Endothelial cell (in vitro differentiated cells): ENCODE results near the gene MED12L. TPM values are rescaled to one million over a fixed set of nuclear protein-coding genes. Genes with fewer than 3 reads are reported as not detected.

Experiments
- DNase-seq: peaks from one replicate; pipeline ENCODE4 v3.0.0; 2021; ENCODE audit warnings: low spot score
- H3K27ac Mint-ChIP-seq: one replicate; pipeline ENCODE4 v1.8.0; 2021; ENCODE audit warnings: mixed read lengths, inconsistent platforms; ENCODE audit not compliant: unreplicated experiment
- H3K27me3 Mint-ChIP-seq: one replicate; pipeline ENCODE4 v1.8.0; 2021; ENCODE audit warnings: mild to moderate bottlenecking, moderate library complexity, mixed read lengths, inconsistent platforms; ENCODE audit not compliant: unreplicated experiment
- H3K36me3 Mint-ChIP-seq: one replicate; pipeline ENCODE4 v1.8.0; 2021; ENCODE audit warnings: mild to moderate bottlenecking, low read depth, mixed read lengths, inconsistent platforms; ENCODE audit not compliant: unreplicated experiment
- H3K4me1 Mint-ChIP-seq: one replicate; pipeline ENCODE4 v1.8.0; 2021; ENCODE audit warnings: mild to moderate bottlenecking, mixed read lengths, inconsistent platforms; ENCODE audit not compliant: unreplicated experiment
- H3K4me3 Mint-ChIP-seq: one replicate; pipeline ENCODE4 v1.8.0; 2021; ENCODE audit warnings: mild to moderate bottlenecking, mixed read lengths, inconsistent platforms; ENCODE audit not compliant: unreplicated experiment
- H3K9me3 Mint-ChIP-seq: one replicate; pipeline ENCODE4 v1.8.0; 2021; ENCODE audit warnings: mixed read lengths, inconsistent platforms; ENCODE audit not compliant: unreplicated experiment
- total RNA-seq: library from RNA; stranded (reverse); fragmentation: NEBNext Ultra II Directional; extraction: Animal tissue kit (Norgen Biotek cat#: 25700); gene quantifications from one replicate; pipeline ENCODE4 v1.2.1, GENCODE V29; 2021; ENCODE audit not compliant: unreplicated experiment
- TF ChIP-seq, protein P1 (sequence below): fragments of 200-600 bp; sonication (generic); IDR thresholded peaks from one replicate; pipeline ENCODE4 v1.5.0; 2021; ENCODE audit warnings: antibody characterized with exemption; ENCODE audit not compliant: unreplicated experiment

MED12L gene
- total RNA-seq, 1 donor from 2014 or later = 4.4 TPM

DNA sequence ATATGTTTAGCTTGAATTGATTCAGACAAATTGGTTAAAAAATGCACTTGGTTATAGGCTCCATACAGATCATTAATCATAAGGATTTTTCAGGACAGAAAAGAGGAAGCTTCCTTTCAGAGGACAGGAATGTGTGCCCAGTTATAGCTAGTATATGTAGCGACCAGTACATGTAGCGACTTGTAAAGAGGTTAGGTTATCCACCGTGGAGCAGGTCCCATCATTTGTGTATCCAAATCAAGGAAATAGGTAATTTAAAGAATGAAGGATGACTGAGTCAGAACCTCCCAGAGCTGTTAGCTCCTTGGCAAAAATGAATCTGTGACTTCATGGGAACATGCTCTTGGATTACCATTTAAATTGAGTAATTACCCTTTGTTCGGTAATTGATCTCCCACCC, 314.9 kb downstream of the MED12L start:
- no peak for DNase-seq
- H3K27me3 Mint-ChIP-seq = no peaks in the 10 kb centered on the region
- no peaks in the 10 kb centered on the region for H3K4me1 Mint-ChIP-seq
- no peaks in the 10 kb centered on the region for H3K9me3 Mint-ChIP-seq
- H3K27ac Mint-ChIP-seq = no peak overlapping the region
- H3K36me3 Mint-ChIP-seq = no peaks in the 10 kb centered on the region
- H3K4me3 Mint-ChIP-seq = no peak overlapping the region
- TF ChIP-seq, protein P1, sequence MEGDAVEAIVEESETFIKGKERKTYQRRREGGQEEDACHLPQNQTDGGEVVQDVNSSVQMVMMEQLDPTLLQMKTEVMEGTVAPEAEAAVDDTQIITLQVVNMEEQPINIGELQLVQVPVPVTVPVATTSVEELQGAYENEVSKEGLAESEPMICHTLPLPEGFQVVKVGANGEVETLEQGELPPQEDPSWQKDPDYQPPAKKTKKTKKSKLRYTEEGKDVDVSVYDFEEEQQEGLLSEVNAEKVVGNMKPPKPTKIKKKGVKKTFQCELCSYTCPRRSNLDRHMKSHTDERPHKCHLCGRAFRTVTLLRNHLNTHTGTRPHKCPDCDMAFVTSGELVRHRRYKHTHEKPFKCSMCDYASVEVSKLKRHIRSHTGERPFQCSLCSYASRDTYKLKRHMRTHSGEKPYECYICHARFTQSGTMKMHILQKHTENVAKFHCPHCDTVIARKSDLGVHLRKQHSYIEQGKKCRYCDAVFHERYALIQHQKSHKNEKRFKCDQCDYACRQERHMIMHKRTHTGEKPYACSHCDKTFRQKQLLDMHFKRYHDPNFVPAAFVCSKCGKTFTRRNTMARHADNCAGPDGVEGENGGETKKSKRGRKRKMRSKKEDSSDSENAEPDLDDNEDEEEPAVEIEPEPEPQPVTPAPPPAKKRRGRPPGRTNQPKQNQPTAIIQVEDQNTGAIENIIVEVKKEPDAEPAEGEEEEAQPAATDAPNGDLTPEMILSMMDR = no peak

DNA sequence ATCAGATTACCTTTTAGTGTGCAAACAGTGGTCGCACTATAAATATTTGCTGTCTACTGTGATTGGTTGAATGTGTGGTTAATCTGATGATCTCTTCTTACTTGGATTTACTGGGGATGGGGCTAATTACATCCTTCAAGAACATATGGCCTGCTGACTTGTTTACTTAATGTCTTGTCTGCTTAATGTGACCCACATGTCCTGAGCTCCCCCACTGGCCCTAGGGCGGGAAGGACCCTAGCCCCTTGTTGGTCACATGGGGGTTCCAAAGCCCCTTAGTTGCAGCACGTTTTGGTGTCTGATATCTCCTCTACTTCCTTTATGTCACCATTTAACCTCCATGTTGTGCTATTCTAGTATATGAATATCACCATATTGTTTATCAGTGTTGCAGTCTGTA, 316.9 kb downstream of the MED12L start:
- H3K27me3 Mint-ChIP-seq = no peaks in the 10 kb centered on the region
- no peaks in the 10 kb centered on the region for H3K9me3 Mint-ChIP-seq
- no peaks in the 10 kb centered on the region for H3K36me3 Mint-ChIP-seq
- no peak overlapping the region for H3K27ac Mint-ChIP-seq
- DNase-seq = no peak
- no peak overlapping the region for H3K4me3 Mint-ChIP-seq
- TF ChIP-seq, protein P1 = no peak
- no peaks in the 10 kb centered on the region for H3K4me1 Mint-ChIP-seq

DNA sequence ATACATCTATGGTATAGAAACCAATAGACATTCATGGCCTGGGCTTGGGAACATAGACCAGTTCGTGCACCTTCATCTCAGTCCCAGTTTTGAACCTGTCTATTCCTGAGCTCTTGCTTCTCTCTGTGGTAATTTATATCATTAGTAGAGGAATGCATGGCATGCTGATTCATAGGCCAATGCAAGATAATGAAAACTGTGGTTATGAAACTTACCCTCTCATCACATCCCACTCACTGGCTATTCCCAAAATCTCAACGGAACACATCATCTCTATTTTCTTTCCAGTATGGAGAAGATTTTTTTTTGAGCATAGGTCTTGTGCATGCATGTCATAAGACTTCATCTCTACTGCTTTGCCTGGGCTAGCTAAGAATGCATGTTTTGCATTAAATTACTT, 317.8 kb downstream of the MED12L start:
- no peak for DNase-seq
- Mint-ChIP-seq H3K9me3 (no peaks in the 10 kb centered on the region), H3K4me1 (no peaks in the 10 kb centered on the region), H3K27me3 (no peaks in the 10 kb centered on the region), H3K36me3 (no peaks in the 10 kb centered on the region), H3K4me3 (no peak overlapping the region), H3K27ac (no peak overlapping the region)
- TF ChIP-seq, protein P1 = no peak

DNA sequence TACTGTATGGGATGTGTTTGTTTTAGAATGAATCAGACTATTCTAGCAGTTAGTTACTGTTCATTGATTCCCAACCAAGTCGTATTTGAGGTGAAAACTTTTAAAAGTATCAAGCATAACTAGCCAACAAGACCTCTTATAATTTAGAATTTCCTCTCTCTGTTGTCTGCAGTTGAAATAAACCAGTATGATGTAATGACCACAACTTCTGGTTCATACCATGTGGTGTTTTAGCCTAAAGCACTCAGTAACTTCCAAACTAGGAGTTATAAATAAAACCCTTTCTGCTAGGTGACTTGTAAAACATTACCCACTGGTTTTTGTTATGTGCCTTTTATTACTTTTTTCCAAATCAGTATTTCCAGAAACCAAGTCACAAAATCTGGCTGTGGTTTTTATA, 318.9 kb downstream of the MED12L start:
- DNase-seq = no peak
- H3K27ac Mint-ChIP-seq = no peak overlapping the region
- TF ChIP-seq, protein P1 = no peak
- H3K27me3 Mint-ChIP-seq = no peaks in the 10 kb centered on the region
- no peaks in the 10 kb centered on the region for H3K36me3 Mint-ChIP-seq
- no peaks in the 10 kb centered on the region for H3K9me3 Mint-ChIP-seq
- H3K4me1 Mint-ChIP-seq = no peaks in the 10 kb centered on the region
- no peak overlapping the region for H3K4me3 Mint-ChIP-seq

DNA sequence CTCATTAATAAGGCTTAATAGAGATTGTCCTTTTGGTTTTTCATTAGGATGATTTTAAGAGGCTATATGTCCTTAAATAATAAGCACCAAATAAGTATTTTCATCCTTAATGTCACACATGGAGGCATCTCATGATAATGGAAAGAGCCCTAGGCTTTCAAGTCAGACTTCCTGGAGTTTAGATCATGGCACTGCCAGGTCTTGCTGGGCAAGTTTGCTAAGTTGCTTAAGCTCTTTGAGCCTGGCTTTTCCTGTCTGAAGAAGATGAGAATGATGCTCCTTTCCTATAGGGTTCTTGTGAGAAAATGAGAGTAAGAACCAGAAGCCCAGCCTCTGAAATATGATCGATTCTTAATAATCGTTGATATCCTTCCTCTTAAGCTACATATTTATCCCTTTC, 322.5 kb downstream of the MED12L start:
- Mint-ChIP-seq H3K36me3 (no peaks in the 10 kb centered on the region), H3K4me1 (no peaks in the 10 kb centered on the region), H3K9me3 (no peaks in the 10 kb centered on the region), H3K27ac (no peak overlapping the region), H3K4me3 (no peak overlapping the region), H3K27me3 (no peaks in the 10 kb centered on the region)
- TF ChIP-seq, protein P1 = no peak
- DNase-seq = no peak
